Activated B cell treated with CpG ODN at 0.5 μM for 24 hours (primary cell): ENCODE results near the gene PMEPA1. TPM values are rescaled to one million over a fixed set of nuclear protein-coding genes. Genes with fewer than 3 reads are reported as not detected.

ENCODE experiments used
- ATAC-seq: fragments of 200-7000 bp; cut with Tn5 transposase; one replicate; pipeline ENCODE4 v1.10.0; 2021; ENCODE audit warnings: low read depth, mild to moderate bottlenecking, moderate library complexity
- CTCF ChIA-PET: fragments of 350-600 bp; sonication (Branson Sonifier 250); formaldehyde crosslinking; loops from one replicate; lab custom pipeline; 2021; ENCODE audit warnings: antibody characterized with exemption; lab: Charles Lee
- POLR2A ChIA-PET: fragments of 350-600 bp; sonication (Branson Sonifier 250); formaldehyde crosslinking; loops from one replicate; lab custom pipeline; 2021; ENCODE audit warnings: antibody characterized with exemption; lab: Charles Lee
- DNase-seq: peaks from one replicate; pipeline ENCODE4 v3.0.0; 2022
- H3K27ac Mint-ChIP-seq: one replicate; pipeline ENCODE4 v1.8.0; 2020; ENCODE audit warnings: mixed read lengths
- H3K27me3 Mint-ChIP-seq: one replicate; pipeline ENCODE4 v1.8.0; 2021; ENCODE audit warnings: mixed read lengths
- H3K36me3 Mint-ChIP-seq: one replicate; pipeline ENCODE4 v1.8.0; 2021; ENCODE audit warnings: low read depth, mixed read lengths
- H3K4me1 Mint-ChIP-seq: one replicate; pipeline ENCODE4 v1.8.0; 2021; ENCODE audit warnings: mixed read lengths
- H3K4me3 Mint-ChIP-seq: one replicate; pipeline ENCODE4 v1.8.0; 2020; ENCODE audit warnings: mild to moderate bottlenecking, mixed read lengths
- H3K9me3 Mint-ChIP-seq: one replicate; pipeline ENCODE4 v1.8.0; 2020; ENCODE audit warnings: mixed read lengths
- intact Hi-C: fragments of 100-400 bp; cut with micrococcal nuclease; formaldehyde crosslinking; loops from one replicate; pipeline ENCODE4 v1.15.1; 2024
- total RNA-seq: library from RNA; stranded (reverse); gene quantifications from 2 replicates; pipeline ENCODE4 v1.2.3, GENCODE V29; 2022
- TF ChIP-seq, protein P1 (sequence below): fragments of 200-600 bp; IDR thresholded peaks from one replicate; pipeline ENCODE4 v1.8.0; 2022; ENCODE audit warnings: antibody characterized with exemption, mild to moderate bottlenecking

The PMEPA1 gene
- total RNA-seq, 1 donor from 2014 or later = 34.8 TPM

DNA sequence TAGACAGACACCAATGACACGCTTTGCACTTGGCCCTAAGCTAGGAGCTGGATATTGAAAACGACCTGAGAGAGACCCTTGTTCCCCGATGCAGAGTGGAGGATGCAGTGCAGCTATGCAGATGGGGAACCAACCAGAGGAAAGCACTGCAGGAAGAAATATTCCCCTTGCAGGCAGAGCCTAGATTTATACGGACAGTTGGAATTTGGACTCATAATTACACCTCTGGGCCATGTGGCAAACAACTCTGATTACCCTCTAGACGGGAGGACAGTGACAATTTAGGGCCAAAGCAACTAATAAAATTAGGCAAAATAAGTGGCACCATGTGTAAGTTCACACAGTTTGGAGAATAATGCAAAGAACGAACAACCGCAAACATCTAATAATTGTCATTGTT is 12.3 kb downstream of the PMEPA1 start:
- no peak overlapping the region for H3K27ac Mint-ChIP-seq
- H3K4me1 Mint-ChIP-seq = peaks cover 97% of the 10 kb centered on the region
- intact Hi-C loops = no loop called here
- TF ChIP-seq, protein P1, sequence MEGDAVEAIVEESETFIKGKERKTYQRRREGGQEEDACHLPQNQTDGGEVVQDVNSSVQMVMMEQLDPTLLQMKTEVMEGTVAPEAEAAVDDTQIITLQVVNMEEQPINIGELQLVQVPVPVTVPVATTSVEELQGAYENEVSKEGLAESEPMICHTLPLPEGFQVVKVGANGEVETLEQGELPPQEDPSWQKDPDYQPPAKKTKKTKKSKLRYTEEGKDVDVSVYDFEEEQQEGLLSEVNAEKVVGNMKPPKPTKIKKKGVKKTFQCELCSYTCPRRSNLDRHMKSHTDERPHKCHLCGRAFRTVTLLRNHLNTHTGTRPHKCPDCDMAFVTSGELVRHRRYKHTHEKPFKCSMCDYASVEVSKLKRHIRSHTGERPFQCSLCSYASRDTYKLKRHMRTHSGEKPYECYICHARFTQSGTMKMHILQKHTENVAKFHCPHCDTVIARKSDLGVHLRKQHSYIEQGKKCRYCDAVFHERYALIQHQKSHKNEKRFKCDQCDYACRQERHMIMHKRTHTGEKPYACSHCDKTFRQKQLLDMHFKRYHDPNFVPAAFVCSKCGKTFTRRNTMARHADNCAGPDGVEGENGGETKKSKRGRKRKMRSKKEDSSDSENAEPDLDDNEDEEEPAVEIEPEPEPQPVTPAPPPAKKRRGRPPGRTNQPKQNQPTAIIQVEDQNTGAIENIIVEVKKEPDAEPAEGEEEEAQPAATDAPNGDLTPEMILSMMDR = no peak
- DNase-seq (no peak), ATAC-seq (no peak)
- H3K27me3 Mint-ChIP-seq = no peaks in the 10 kb centered on the region
- no peaks in the 10 kb centered on the region for H3K9me3 Mint-ChIP-seq
- peaks cover 2% of the 10 kb centered on the region for H3K36me3 Mint-ChIP-seq
- ChIA-PET POLR2A (interaction anchor here (1.1 to 8.5 kb wide), 7 partner anchors 9 to 78 kb away, joined by 5 to 189 read pairs (median 22); partner anchors contain the start of genes PMEPA1 and ZBP1), CTCF (interaction anchor here (2.3 to 8.1 kb wide), 2 partner anchors 13 to 17 kb away, joined by 6 to 64 read pairs; no protein-coding TSS in a partner anchor)
- H3K4me3 Mint-ChIP-seq = no peak overlapping the region

DNA sequence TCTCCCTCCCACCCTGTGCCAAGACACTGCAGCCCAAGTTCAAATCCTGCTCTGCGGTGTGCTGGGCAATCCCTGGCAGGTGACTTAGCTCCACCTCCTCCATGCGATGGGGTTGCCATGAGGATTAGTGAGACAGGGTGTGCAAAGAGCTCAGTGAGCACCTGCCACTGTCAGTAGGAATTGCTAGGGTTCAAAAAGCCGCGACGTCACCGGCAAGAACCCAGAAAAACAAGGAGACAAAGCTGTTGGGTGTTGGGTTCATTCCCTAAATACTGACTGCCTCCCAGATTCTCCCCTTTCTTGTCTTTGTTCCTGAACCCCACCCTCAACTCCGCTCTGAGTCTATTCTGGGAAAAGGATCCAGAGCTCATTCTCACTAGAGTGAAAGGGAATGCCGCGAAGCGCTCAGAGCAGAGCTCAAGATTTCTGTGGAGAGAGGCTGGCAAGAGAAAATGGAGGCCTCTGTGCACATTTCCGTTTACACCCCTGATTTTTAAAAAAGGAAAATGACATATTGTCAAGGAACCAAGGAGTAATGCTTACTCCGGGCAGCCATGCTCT is 13.3 kb downstream of the PMEPA1 start:
- Mint-ChIP-seq H3K27ac (no peak overlapping the region), H3K36me3 (peaks cover 2% of the 10 kb centered on the region), H3K4me3 (no peak overlapping the region), H3K9me3 (no peaks in the 10 kb centered on the region), H3K4me1 (peaks cover 97% of the 10 kb centered on the region), H3K27me3 (no peaks in the 10 kb centered on the region)
- DNase-seq = no peak
- no peak for ATAC-seq
- TF ChIP-seq, protein P1 = no peak
- ChIA-PET POLR2A (interaction anchor here (3.6 to 8.5 kb wide), 2 partner anchors 15 to 77 kb away, joined by 24 to 189 read pairs; partner anchors contain the start of gene ZBP1), CTCF (interaction anchor here (2.0 to 8.1 kb wide), 2 partner anchors 16 to 74 kb away, joined by 4 to 64 read pairs; no protein-coding TSS in a partner anchor)
- intact Hi-C loops = no loop called here

DNA sequence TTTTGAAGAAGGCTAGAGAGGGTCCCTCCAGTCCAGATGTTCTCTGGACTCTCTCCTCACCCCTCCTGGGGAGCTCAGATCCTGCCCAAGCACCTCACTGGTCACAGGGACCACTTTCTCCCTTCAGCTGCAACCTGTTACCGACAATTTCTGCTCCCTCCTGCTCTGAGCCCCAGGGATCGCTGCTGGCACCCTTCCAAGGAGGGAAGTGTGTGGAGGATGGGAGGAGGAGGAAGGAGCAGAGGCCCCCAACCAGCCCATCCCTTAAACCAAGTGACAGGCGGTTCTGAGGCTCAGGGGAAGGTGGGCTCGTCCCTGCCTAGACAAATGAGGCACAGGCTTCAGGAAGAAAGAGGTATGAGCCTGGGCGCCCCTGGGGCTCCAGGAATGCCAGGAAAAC is 13.9 kb downstream of the PMEPA1 start:
- ChIA-PET CTCF (interaction anchor here (2.0 to 8.1 kb wide), 2 partner anchors 15 to 73 kb away, joined by 4 to 64 read pairs; no protein-coding TSS in a partner anchor), POLR2A (interaction anchor here (8.5 kb wide), 1 partner anchor 14 kb away, joined by 189 read pairs; no protein-coding TSS in a partner anchor)
- no peak for ATAC-seq
- Mint-ChIP-seq H3K27me3 (no peaks in the 10 kb centered on the region), H3K4me3 (no peak overlapping the region), H3K36me3 (peaks cover 4% of the 10 kb centered on the region), H3K9me3 (no peaks in the 10 kb centered on the region), H3K27ac (no peak overlapping the region), H3K4me1 (peaks cover 97% of the 10 kb centered on the region)
- TF ChIP-seq, protein P1 = no peak
- intact Hi-C loops = no loop called here
- no peak for DNase-seq

DNA sequence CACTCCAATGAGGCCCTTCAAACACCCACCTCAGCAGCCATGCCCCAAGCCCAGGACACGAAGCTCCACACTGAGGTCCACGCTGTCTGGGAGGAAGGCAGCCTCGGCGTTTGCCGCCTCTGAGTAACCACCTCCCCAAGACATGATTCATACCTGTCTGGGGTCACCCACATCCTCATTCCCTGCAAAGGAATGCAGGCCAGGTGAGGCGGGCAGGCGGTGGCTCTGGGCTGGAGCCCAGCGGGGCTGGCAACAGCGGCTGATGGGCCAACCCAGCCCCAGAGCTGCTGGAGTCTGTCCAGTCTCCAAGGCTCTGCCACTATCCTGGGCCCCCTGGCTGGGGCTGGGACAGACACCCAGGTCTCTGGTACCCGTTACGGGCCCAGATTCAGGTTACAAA is 14.8 kb downstream of the PMEPA1 start:
- no peak for DNase-seq

More for the DNA sequence above, 14.8 kb downstream of the PMEPA1 start:
- no peaks in the 10 kb centered on the region for H3K27me3 Mint-ChIP-seq
- H3K4me3 Mint-ChIP-seq = no peak overlapping the region
- ATAC-seq = no peak
- ChIA-PET POLR2A (interaction anchor here (1.0 to 1.1 kb wide), 2 partner anchors 12 to 13 kb away, joined by 3 to 4 read pairs; no protein-coding TSS in a partner anchor), CTCF (interaction anchor here (2.0 to 3.4 kb wide), 2 partner anchors 15 to 72 kb away, joined by 4 to 16 read pairs; partner anchors contain the start of gene PMEPA1)
- TF ChIP-seq, protein P1 = no peak
- no peaks in the 10 kb centered on the region for H3K9me3 Mint-ChIP-seq
- H3K36me3 Mint-ChIP-seq = peaks cover 4% of the 10 kb centered on the region
- H3K27ac Mint-ChIP-seq = no peak overlapping the region
- intact Hi-C loops = no loop called here
- H3K4me1 Mint-ChIP-seq = peaks cover 93% of the 10 kb centered on the region
